ENCODE data around the gene SPATA45. TPM values are rescaled to one million over a fixed set of nuclear protein-coding genes. Genes with fewer than 3 reads are reported as not detected.
"Not testable (repeated sequence)": the region's sequence is repeated elsewhere in the genome, so short reads cannot be mapped to it uniquely, and the experiment has no call there.

Gene SPATA45
- polyA plus RNA-seq, 2 donors, result not detected

DNA sequence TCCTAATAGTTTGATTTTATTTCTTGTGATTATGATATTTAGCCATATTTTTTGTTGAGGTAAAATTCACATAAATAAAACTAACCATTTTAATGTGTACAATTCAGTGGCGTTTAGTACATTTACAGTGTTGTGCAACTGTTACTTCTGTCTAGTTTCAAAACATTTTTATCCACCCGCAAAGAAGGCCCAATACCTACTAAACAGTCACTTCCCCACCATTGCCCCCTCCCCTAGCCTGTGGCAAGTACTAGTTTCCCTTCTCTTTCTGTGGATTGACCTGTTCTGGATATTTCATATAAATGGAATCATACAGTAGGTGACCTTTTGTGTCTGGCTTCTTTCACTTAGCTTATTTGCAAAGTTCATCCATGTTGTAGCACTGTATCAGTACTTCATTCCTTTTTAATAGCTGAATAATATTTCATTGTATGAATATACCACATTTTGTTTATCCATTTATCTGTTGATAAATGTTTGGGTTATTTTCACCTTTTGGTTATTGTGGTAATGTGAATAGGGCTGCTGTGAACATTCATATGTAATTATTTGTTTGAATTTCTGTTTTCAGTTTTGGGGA is 14.8 kb upstream of the SPATA45 start:
- H3K9me3 ChIP-seq (ENCODE audit: control insufficient read depth in 2 of 2, insufficient read depth in 1 of 2, low read depth in 1 of 2, low read length in 1 of 2), result no peaks in the 10 kb centered on the region
- no peak overlapping the region for H3K27ac ChIP-seq (ENCODE audit: low read depth in 2 of 2, low read length in 1 of 2)
- no peaks in the 10 kb centered on the region for H3K27me3 ChIP-seq (ENCODE audit: control insufficient read depth in 1 of 2, insufficient read depth in 2 of 2, low read length in 2 of 2)
- WGBS, 2 donors, result 89 to 93% methylated on average over 2 of the region's 2 CpGs
- peaks cover 0 to 3% of the 10 kb centered on the region in 2 donors for H3K4me1 ChIP-seq (ENCODE audit: control insufficient read depth in 2 of 2, insufficient read depth in 2 of 2, low read length in 1 of 2)
- H3K4me3 ChIP-seq (ENCODE audit: low read depth in 1 of 2, low read length in 2 of 2), result no peak overlapping the region
- H3K36me3 ChIP-seq (ENCODE audit: control insufficient read depth in 2 of 2, insufficient read depth in 2 of 2, low read length in 1 of 2), result peaks cover 0 to 2% of the 10 kb centered on the region in 2 donors

- WGBS, 2 donors, result 82 to 87% methylated on average over 5 of the region's 5 CpGs
- Histone ChIP-seq H3K4me3 (ENCODE audit: low read depth in 1 of 2, low read length in 2 of 2) (no peak overlapping the region), H3K27me3 (ENCODE audit: control insufficient read depth in 1 of 2, insufficient read depth in 2 of 2, low read length in 2 of 2) (no peaks in the 10 kb centered on the region), H3K27ac (ENCODE audit: low read depth in 2 of 2, low read length in 1 of 2) (no peak overlapping the region), H3K9me3 (ENCODE audit: control insufficient read depth in 2 of 2, insufficient read depth in 1 of 2, low read depth in 1 of 2, low read length in 1 of 2) (no peaks in the 10 kb centered on the region), H3K4me1 (ENCODE audit: control insufficient read depth in 2 of 2, insufficient read depth in 2 of 2, low read length in 1 of 2) (peaks cover 3% of the 10 kb centered on the region in 2 donors), H3K36me3 (ENCODE audit: control insufficient read depth in 2 of 2, insufficient read depth in 2 of 2, low read length in 1 of 2) (peaks cover 0 to 2% of the 10 kb centered on the region in 2 donors)
Observed at GRCh38 chr1:212860713-212861581, 13.5 kb upstream of the SPATA45 start.

DNA sequence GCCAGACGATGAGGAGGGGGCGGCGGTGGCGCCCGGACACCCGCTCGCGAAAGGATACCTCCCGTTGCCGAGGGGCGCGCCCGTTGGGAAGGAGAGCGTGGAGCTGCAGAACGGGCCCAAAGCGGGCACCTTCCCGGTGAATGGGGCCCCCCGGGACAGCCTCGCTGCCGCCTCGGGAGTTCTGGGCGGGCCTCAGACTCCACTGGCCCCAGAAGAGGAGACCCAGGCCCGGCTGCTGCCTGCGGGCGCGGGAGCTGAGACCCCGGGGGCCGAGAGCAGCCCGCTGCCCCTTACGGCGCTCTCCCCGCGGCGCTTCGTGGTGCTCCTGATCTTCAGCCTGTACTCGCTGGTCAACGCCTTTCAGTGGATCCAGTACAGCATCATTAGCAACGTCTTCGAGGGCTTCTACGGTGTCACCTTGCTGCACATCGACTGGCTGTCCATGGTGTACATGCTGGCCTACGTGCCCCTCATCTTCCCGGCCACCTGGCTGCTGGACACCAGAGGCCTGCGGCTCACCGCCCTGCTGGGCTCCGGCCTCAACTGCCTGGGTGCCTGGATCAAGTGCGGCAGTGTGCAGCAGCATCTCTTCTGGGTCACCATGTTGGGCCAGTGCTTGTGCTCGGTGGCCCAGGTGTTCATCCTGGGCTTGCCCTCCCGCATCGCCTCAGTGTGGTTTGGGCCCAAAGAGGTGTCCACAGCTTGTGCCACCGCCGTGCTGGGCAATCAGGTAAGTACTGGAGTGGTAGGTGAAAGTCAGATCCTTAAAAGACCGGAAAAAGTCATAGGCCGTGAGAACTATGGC is 11.2 kb upstream of the SPATA45 start:
- 6 to 8% methylated on average over 35 to 54 of the region's 54 CpGs for WGBS, 2 donors
- Histone ChIP-seq H3K36me3 (ENCODE audit: control insufficient read depth in 2 of 2, insufficient read depth in 2 of 2, low read length in 1 of 2) (no peaks in the 10 kb centered on the region), H3K4me3 (ENCODE audit: low read depth in 1 of 2, low read length in 2 of 2) (peak overlapping the region; percentile 80 to 88), H3K9me3 (ENCODE audit: control insufficient read depth in 2 of 2, insufficient read depth in 1 of 2, low read depth in 1 of 2, low read length in 1 of 2) (no peaks in the 10 kb centered on the region), H3K27me3 (ENCODE audit: control insufficient read depth in 1 of 2, insufficient read depth in 2 of 2, low read length in 2 of 2) (no peaks in the 10 kb centered on the region), H3K27ac (ENCODE audit: low read depth in 2 of 2, low read length in 1 of 2) (peak overlapping the region; percentile 74 to 86), H3K4me1 (ENCODE audit: control insufficient read depth in 2 of 2, insufficient read depth in 2 of 2, low read length in 1 of 2) (peaks cover 3% of the 10 kb centered on the region in 2 donors)

GRCh38 chr1:212857992-212858460 is 10.6 kb upstream of the SPATA45 start, which contains the start of gene FLVCR1:
Gene FLVCR1 (plus strand): TSS chr1:212858275. CDS start chr1:212858453, 178 bp downstream.
- H3K36me3 ChIP-seq (ENCODE audit: control insufficient read depth in 2 of 2, insufficient read depth in 2 of 2, low read length in 1 of 2), result no peaks in the 10 kb centered on the region
- H3K4me1 ChIP-seq (ENCODE audit: control insufficient read depth in 2 of 2, insufficient read depth in 2 of 2, low read length in 1 of 2), result peaks cover 3% of the 10 kb centered on the region in 2 donors
- H3K4me3 ChIP-seq (ENCODE audit: low read depth in 1 of 2, low read length in 2 of 2), result peak within 1 kb of the TSS; percentile 80 to 88
- H3K27me3 ChIP-seq (ENCODE audit: control insufficient read depth in 1 of 2, insufficient read depth in 2 of 2, low read length in 2 of 2), result no peaks in the 10 kb centered on the region
- H3K9me3 ChIP-seq (ENCODE audit: control insufficient read depth in 2 of 2, insufficient read depth in 1 of 2, low read depth in 1 of 2, low read length in 1 of 2), result no peaks in the 10 kb centered on the region
- H3K27ac ChIP-seq (ENCODE audit: low read depth in 2 of 2, low read length in 1 of 2), result peak within 1 kb of the TSS; percentile 74 to 86
- WGBS, 2 donors, result 0% methylated on average over 46 to 54 of the region's 54 CpGs

- peaks cover 3% of the 10 kb centered on the region in 2 donors for H3K4me1 ChIP-seq (ENCODE audit: control insufficient read depth in 2 of 2, insufficient read depth in 2 of 2, low read length in 1 of 2)
- H3K9me3 ChIP-seq (ENCODE audit: control insufficient read depth in 2 of 2, insufficient read depth in 1 of 2, low read depth in 1 of 2, low read length in 1 of 2), result no peaks in the 10 kb centered on the region
- H3K36me3 ChIP-seq (ENCODE audit: control insufficient read depth in 2 of 2, insufficient read depth in 2 of 2, low read length in 1 of 2), result no peaks in the 10 kb centered on the region
- H3K27ac ChIP-seq (ENCODE audit: low read depth in 2 of 2, low read length in 1 of 2), result no peak overlapping the region
- H3K27me3 ChIP-seq (ENCODE audit: control insufficient read depth in 1 of 2, insufficient read depth in 2 of 2, low read length in 2 of 2), result no peaks in the 10 kb centered on the region
- no peak overlapping the region for H3K4me3 ChIP-seq (ENCODE audit: low read depth in 1 of 2, low read length in 2 of 2)
- WGBS, 2 donors, result 92 to 93% methylated on average over 16 of the region's 16 CpGs
Observed at GRCh38 chr1:212856755-212857154, 9.3 kb upstream of the SPATA45 start.

GRCh38 chr1:212853658-212854057 is 6.2 kb upstream of the SPATA45 start:
- WGBS, 2 donors, result 86 to 90% methylated on average over 5 of the region's 5 CpGs
- Histone ChIP-seq H3K4me3 (ENCODE audit: low read depth in 1 of 2, low read length in 2 of 2) (no peak overlapping the region), H3K27ac (ENCODE audit: low read depth in 2 of 2, low read length in 1 of 2) (no peak overlapping the region), H3K4me1 (ENCODE audit: control insufficient read depth in 2 of 2, insufficient read depth in 2 of 2, low read length in 1 of 2) (peaks cover 0 to 3% of the 10 kb centered on the region in 2 donors), H3K27me3 (ENCODE audit: control insufficient read depth in 1 of 2, insufficient read depth in 2 of 2, low read length in 2 of 2) (no peaks in the 10 kb centered on the region), H3K9me3 (ENCODE audit: control insufficient read depth in 2 of 2, insufficient read depth in 1 of 2, low read depth in 1 of 2, low read length in 1 of 2) (no peaks in the 10 kb centered on the region), H3K36me3 (ENCODE audit: control insufficient read depth in 2 of 2, insufficient read depth in 2 of 2, low read length in 1 of 2) (no peaks in the 10 kb centered on the region)

GRCh38 chr1:212852105-212852688 is 4.7 kb upstream of the SPATA45 start:
- WGBS, 2 donors, result 88 to 90% methylated on average over 5 of the region's 5 CpGs
- no peaks in the 10 kb centered on the region for H3K9me3 ChIP-seq (ENCODE audit: control insufficient read depth in 2 of 2, insufficient read depth in 1 of 2, low read depth in 1 of 2, low read length in 1 of 2)
- peaks cover 0 to 3% of the 10 kb centered on the region in 2 donors for H3K4me1 ChIP-seq (ENCODE audit: control insufficient read depth in 2 of 2, insufficient read depth in 2 of 2, low read length in 1 of 2)
- H3K4me3 ChIP-seq (ENCODE audit: low read depth in 1 of 2, low read length in 2 of 2), result no peak overlapping the region
- H3K27ac ChIP-seq (ENCODE audit: low read depth in 2 of 2, low read length in 1 of 2), result no peak overlapping the region
- no peaks in the 10 kb centered on the region for H3K36me3 ChIP-seq (ENCODE audit: control insufficient read depth in 2 of 2, insufficient read depth in 2 of 2, low read length in 1 of 2)
- no peaks in the 10 kb centered on the region for H3K27me3 ChIP-seq (ENCODE audit: control insufficient read depth in 1 of 2, insufficient read depth in 2 of 2, low read length in 2 of 2)

- H3K27me3 ChIP-seq (ENCODE audit: control insufficient read depth in 1 of 2, insufficient read depth in 2 of 2, low read length in 2 of 2); H3K27ac ChIP-seq (ENCODE audit: low read depth in 2 of 2, low read length in 1 of 2); H3K4me3 ChIP-seq (ENCODE audit: low read depth in 1 of 2, low read length in 2 of 2); H3K4me1 ChIP-seq (ENCODE audit: control insufficient read depth in 2 of 2, insufficient read depth in 2 of 2, low read length in 1 of 2); H3K9me3 ChIP-seq (ENCODE audit: control insufficient read depth in 2 of 2, insufficient read depth in 1 of 2, low read depth in 1 of 2, low read length in 1 of 2); H3K36me3 ChIP-seq (ENCODE audit: control insufficient read depth in 2 of 2, insufficient read depth in 2 of 2, low read length in 1 of 2): not testable (repeated sequence)
- 83 to 84% methylated on average over 3 of the region's 3 CpGs for WGBS, 2 donors
Observed at GRCh38 chr1:212844521-212844920, 2.9 kb downstream of the SPATA45 start.

- H3K9me3 ChIP-seq (ENCODE audit: control insufficient read depth in 2 of 2, insufficient read depth in 1 of 2, low read depth in 1 of 2, low read length in 1 of 2), result no peaks in the 10 kb centered on the region
- no peaks in the 10 kb centered on the region for H3K36me3 ChIP-seq (ENCODE audit: control insufficient read depth in 2 of 2, insufficient read depth in 2 of 2, low read length in 1 of 2)
- H3K4me1 ChIP-seq (ENCODE audit: control insufficient read depth in 2 of 2, insufficient read depth in 2 of 2, low read length in 1 of 2), result no peaks in the 10 kb centered on the region
- H3K4me3 ChIP-seq (ENCODE audit: low read depth in 1 of 2, low read length in 2 of 2), result no peak overlapping the region
- WGBS, 2 donors, result 88% methylated on average over 5 of the region's 5 CpGs
- H3K27me3 ChIP-seq (ENCODE audit: control insufficient read depth in 1 of 2, insufficient read depth in 2 of 2, low read length in 2 of 2), result no peaks in the 10 kb centered on the region
- H3K27ac ChIP-seq (ENCODE audit: low read depth in 2 of 2, low read length in 1 of 2), result no peak overlapping the region
Observed at GRCh38 chr1:212838145-212838544, 9.3 kb downstream of the SPATA45 start.

Measured in esophagus (tissue), 2 donors.